Lower leg skin (tissue), 4 donors: ENCODE results near the gene USP3. TPM values are rescaled to one million over a fixed set of nuclear protein-coding genes. Genes with fewer than 3 reads are reported as not detected.

Experiments used
- DNase-seq, 2 donors: peaks; one replicate each; pipeline ENCODE4 v3.0.0-alpha.2; 2019; ENCODE audit warnings: low spot score in 2 of 2
- H3K4me3 ChIP-seq: fragments of 200-600 bp; sonication (generic); 2 replicates; pipeline ENCODE4 v1.5.1; 2017; ENCODE audit warnings: mild to moderate bottlenecking, low read depth; ENCODE audit not compliant: poor library complexity, severe bottlenecking
- CTCF ChIP-seq, 3 donors: fragments of 450-650 bp; IDR thresholded peaks; one replicate each; pipeline ENCODE4 v1.5.1; 2016; ENCODE audit warnings: antibody characterized with exemption in 3 of 3, mild to moderate bottlenecking in 3 of 3, moderate library complexity in 2 of 3
- POLR2A ChIP-seq, 2 donors: fragments of 450-650 bp; IDR thresholded peaks; one replicate each; pipeline ENCODE4 v1.6.1; 2016 to 2017; ENCODE audit warnings: antibody characterized with exemption in 2 of 2, mild to moderate bottlenecking in 1 of 2, moderate library complexity in 1 of 2
- WGBS, 2 donors: methylation state at CpG; one replicate each; pipeline ENCODE4 v1.1.5; 2018; 5-methylcytosine and 5-hydroxymethylcytosine counted together
- intact Hi-C: fragments of 100-400 bp; cut with DNase I; formaldehyde crosslinking; loops from one replicate; pipeline ENCODE4 v1.15.0; 2023; ENCODE audit warnings: low total_unique reads
- total RNA-seq, 4 donors: library from RNA; depleted of rRNA; stranded (reverse); fragments of >200 nt; gene quantifications; one replicate each; pipeline ENCODE4 v1.1.0, GENCODE V29; 2016

USP3 gene
- total RNA-seq, 4 donors from 2014 or later: 43.9 to 66.5 (median 55.0) TPM

- WGBS, 2 donors: 100% methylated on average over 1 of the region's 1 CpG
- no peak overlapping the region for H3K4me3 ChIP-seq
- DNase-seq: no peak
- TF ChIP-seq POLR2A (IDR thresholded peaks at IDR 0.05) (no peak), CTCF (IDR thresholded peaks at IDR 0.05) (no peak)
- intact Hi-C loops: no loop called here
These were observed 122.6 kb downstream of the USP3 start for GRCh38 chr15:63626955-63627354.

GRCh38 chr15:63628123-63628822, 123.9 kb downstream of the USP3 start:
- DNase-seq: no peak
- no peak for TF ChIP-seq CTCF (IDR thresholded peaks at IDR 0.05)
- intact Hi-C loops: no loop called here
- no peak overlapping the region for H3K4me3 ChIP-seq
- WGBS, 2 donors: 74 to 84% methylated on average over 13 of the region's 13 CpGs

GRCh38 chr15:63630036-63630751, 125.8 kb downstream of the USP3 start:
- no peak for DNase-seq
- TF ChIP-seq POLR2A (IDR thresholded peaks at IDR 0.05): no peak
- TF ChIP-seq CTCF (IDR thresholded peaks at IDR 0.05): no peak
- intact Hi-C loops: loop anchor here (5.0 kb wide), 1 partner anchor 978 kb away; no protein-coding TSS in a partner anchor
- H3K4me3 ChIP-seq: no peak overlapping the region
- WGBS, 2 donors: 86% methylated on average over 7 of the region's 7 CpGs

- TF ChIP-seq POLR2A (IDR thresholded peaks at IDR 0.05): no peak
- TF ChIP-seq CTCF (IDR thresholded peaks at IDR 0.05): no peak
- WGBS, 2 donors: 90 to 94% methylated on average over 2 of the region's 2 CpGs
- intact Hi-C loops: loop anchor here (5.0 kb wide), 1 partner anchor 981 kb away; no protein-coding TSS in a partner anchor
- H3K4me3 ChIP-seq: no peak overlapping the region
- DNase-seq: no peak
These were observed 128.9 kb downstream of the USP3 start for GRCh38 chr15:63633312-63633711.

- no peak overlapping the region for H3K4me3 ChIP-seq
- DNase-seq: no peak
- intact Hi-C loops: loop anchor here (5.0 kb wide), 1 partner anchor 982 kb away; no protein-coding TSS in a partner anchor
- 81 to 87% methylated on average over 1 of the region's 1 CpG for WGBS, 2 donors
- TF ChIP-seq POLR2A (IDR thresholded peaks at IDR 0.05): no peak
- TF ChIP-seq CTCF (IDR thresholded peaks at IDR 0.05): no peak
These were observed 129.8 kb downstream of the USP3 start for GRCh38 chr15:63634154-63634553.
